HG03439 (cell line): Measurements from ENCODE around the gene BACH2.
A peak's percentile ranks its signal among the peaks of the same experiment; 100 is the strongest.
"Not testable (repeated sequence)": the region's sequence is repeated elsewhere in the genome, so short reads cannot be mapped to it uniquely, and the experiment has no call there.

ENCODE experiments used
- ATAC-seq: cut with Tn5 transposase; IDR thresholded peaks from one replicate; pipeline ENCODE4 v1.9.1; 2021; ENCODE audit warnings: mild to moderate bottlenecking, moderate library complexity; ENCODE audit not compliant: unreplicated experiment

The BACH2 gene

DNA sequence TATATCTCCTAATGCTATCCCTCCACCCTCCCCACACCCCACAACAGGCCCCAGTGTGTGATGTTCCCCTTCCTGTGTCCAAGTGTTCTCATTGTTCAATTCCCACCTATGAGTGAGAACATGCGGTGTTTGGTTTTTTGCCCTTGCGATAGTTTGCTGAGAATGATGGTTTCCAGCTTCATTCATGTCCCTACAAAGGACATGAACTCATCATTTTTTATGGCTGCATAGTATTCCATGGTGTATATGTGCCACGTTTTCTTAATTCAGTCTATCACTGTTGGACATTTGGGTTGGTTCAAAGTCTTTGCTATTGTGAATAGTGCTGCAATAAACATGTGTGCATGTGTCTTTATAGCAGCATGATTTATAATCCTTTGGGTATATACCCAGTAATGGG lies 163.0 kb downstream of the BACH2 start:
- not testable (repeated sequence) for ATAC-seq

DNA sequence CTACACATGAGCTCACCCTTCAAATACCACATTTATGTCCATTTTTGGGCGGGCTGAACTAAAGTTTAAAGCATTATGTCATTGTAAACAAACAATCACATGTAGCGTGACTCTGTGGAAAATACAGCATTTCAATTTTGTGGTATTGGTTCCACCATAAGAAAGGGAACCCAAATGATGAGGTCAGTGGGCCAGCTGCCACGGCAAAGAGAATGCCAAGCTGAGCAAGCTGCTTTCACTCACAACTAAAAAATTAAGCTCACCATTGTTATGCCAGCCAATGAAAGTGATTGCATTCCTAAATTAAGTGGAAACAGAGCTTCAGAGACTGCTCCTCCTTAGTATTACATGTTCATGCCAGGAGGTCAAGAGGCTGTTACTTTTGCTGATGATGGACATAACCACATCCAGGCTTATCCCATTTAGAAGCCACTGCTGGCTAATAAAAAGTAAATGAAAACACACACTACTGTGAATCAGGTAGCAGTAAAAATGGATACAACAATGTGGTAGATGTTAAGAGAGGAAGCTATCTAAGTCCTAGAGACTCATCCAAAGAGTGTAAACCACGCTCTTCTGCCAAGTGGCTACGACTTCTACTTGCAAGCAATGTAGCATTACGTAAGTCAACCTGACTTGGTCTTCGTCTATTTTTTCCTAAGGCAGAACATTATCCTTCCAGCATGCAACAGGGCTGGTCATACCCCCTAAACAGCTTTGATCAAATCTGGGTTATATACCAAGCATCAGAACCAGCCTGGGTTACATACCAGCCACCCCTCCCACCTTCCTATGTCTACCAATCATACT lies 164.8 kb downstream of the BACH2 start:
- no peak for ATAC-seq

DNA sequence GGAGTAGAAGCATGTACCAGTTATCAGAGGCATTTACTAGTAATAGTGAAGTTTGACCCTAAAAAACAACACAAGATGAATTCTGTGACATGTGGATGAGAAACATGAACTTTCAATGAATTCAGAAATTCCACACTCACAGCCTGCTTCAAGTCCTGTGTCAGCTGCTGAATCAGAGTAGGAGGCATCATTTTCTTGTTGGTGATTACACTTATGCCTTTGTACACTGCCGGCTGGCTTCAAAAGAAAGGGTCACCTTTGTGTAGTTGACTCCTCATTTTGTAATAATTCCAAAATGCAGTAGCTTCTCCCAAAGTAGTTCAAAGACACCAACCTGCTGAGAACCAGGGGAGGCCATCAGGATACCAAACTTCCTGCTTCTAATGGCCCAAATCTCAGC lies 165.5 kb downstream of the BACH2 start:
- ATAC-seq = no peak

DNA sequence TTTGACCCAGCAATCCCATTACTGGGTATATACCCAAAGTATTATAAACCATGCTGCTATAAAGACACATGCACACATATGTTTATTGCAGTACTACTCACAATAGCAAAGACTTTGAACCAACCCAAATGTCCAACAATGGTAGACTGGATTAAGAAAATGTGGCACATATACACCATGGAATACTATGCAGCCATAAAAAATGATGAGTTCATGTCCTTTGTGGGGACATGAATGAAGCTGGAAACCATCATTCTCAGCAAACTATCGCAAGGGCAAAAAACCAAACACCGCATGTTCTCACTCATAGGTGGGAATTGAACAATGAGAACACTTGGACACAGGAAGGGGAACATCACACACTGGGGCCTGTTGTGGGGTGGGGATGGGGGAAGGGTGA lies 168.0 kb downstream of the BACH2 start:
- ATAC-seq = not testable (repeated sequence)

DNA sequence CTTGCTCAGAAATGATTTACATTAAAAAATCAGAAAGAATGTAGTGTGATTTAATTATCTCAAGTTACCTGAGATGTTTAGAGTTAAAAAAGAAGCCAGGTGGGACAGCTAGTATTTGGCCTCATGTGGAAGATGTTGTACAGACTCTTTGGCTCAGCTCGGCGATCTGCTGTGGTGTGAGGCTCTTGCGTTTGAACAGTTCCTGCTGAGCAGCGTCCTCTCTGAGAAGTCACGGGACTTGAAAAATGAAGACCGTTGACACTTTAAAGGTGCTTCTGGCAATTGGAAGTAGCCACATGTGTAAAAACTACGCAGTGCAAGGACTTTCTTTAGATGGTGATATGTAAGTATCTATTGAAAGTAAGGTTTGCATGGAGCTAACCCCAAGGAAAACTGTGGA lies 169.0 kb downstream of the BACH2 start:
- no peak for ATAC-seq

DNA sequence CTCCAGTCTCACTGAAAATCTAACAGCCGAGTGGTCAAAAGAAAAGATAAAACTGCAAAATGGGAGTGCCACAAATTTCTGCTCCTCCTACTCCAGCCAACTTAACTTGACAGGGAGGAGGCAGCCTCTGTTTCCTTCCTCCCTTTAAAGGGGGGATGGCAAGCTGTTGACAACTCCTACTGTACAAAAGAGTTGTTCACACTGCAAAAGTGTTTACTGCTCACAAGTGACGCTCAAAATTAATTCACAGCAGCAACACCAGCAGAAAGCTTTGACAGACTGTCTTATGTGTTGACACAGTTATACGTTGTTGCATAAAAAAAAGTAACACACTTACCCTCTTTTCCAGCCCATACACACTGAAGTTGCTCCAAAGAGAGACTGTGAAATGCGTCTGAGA lies 169.8 kb downstream of the BACH2 start:
- no peak for ATAC-seq

DNA sequence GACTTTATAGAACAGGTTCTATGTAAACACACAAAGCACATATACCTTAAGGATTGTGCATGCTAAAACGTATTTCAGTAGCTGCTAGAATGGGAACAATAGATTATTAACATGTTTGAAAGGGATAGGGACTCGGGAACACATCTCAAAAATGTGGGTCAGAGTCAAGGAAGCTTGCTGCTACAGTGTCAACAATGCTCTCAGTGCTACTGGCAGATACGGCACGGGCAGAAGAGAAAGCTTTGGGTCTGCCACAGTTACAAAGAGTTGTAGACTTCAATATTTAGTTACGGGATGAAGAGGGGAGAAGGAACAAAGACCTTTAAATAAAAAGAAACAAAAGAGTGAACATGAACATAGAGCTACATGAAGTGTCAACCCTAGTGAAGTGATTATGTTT lies 170.5 kb downstream of the BACH2 start:
- ATAC-seq = no peak

DNA sequence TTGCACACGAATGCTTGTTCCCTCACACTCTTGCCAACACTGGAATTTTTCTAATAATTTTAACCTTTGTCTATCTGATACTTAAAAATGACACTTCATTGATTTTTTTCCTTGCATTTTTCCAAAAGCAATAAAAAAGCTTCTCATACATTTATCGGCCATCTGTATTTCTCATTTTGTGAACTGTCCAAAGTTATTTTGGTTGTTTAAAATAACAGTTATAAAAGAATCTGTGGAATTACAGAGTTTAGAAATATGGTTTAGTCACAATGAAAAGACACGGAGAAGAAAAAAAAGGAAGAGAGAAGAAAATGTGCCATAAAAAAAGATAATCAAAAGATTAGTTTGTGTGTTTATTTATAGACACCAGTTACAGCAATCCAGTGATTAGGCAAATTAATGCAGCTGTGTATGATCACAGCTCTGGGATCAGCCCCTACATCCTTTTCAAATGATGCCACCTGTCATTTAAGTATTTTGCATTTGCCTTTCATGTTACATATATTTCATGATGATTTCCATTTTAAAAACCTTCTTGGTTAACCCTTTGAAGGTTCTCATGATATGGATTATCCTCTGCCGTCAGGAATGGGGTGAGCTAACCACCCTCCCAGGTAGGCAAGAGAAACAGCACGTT lies 171.7 kb downstream of the BACH2 start:
- no peak for ATAC-seq

DNA sequence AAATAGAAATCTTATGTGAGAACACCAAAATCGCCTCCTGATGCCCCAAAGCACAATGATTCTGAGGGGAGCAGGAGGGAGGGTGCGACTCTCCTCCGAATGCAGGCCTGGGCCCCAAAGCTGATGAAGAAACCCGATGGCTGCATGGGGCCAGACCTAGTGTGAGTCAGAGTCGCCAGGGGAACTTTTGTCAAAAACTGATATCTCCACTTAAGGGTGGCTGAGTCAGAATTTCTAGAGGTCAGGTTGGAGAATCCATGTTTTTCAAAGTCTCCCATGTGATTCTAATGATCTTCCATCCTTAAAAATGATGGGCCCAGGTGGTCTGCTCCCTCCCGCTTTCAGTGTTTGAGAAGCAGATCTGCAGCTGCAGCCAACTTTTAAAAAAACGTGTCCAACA lies 172.8 kb downstream of the BACH2 start:
- ATAC-seq = no peak

DNA sequence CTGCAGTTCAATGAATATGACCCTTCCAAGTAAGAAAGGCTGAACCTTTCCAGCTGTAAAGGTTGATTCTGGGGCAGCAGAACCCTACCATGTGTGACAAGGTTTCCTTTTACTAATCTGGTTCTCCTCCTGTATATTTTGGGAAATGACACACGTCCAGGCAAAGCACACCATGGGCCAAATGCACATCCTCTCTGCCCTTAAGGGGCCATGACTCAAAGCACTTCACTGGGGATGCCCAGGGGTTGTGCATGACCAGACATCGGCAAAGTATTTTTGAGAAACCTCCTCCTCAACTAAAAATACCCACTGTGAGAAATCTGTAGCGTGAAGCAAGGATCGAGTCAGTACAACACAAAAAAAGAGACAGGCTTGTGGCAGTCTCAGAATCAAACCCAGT lies 174.7 kb downstream of the BACH2 start:
- ATAC-seq = no peak

DNA sequence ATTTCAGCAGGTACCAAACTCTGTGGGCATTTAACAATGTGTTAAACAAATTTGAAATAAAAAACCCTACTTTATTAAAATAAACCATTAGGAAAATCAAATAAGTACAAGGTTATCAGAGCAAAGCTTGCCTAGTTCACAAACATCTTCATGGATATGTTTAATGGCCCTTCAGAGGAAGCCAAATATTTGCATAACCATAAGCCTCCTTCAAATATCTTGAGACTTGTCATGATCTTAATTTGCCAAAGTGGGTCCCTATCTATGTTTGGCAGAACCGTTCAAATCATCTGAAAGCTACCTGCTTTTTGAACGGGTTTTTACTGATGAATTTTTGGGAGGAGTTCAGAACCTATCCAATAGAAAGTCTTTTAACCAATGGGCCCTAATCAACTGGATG lies 176.3 kb downstream of the BACH2 start:
- no peak for ATAC-seq

DNA sequence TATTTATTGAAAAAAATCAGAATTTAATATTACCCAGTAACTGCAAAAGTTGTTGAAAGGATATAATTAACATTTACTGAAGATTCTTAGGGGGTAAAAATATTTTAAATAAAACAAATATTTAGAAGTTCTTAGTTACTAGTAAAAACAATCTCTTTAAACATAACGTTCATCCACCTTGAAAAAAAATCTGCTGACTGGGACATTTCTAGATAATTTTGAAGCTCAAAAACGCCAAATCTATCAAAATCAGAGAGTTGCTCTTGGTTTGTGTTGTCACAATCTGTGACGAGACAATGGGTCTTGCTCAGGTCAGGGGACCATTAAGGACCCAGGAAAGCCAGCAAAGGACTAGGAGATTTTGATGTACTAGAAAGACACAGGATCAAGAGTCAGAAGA lies 177.0 kb downstream of the BACH2 start:
- ATAC-seq = no peak

DNA sequence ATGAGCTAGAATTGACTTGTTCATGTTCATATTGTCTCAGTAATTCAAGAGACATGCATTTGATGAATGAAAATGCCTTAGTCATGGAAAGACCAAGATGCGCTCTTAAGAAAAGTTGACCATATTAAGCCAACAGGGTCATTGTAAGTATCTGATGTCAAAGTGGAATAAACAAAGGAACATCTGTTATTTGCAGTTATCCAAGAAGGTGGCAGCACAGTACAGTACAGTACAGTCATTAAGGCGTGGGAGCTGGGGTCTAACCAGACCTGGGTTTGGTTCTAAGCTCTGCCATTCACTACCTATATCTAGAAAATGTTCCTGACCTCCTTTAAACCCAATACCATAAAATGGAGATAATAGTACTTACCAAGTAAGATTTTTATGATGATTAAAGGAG lies 178.1 kb downstream of the BACH2 start:
- no peak for ATAC-seq

DNA sequence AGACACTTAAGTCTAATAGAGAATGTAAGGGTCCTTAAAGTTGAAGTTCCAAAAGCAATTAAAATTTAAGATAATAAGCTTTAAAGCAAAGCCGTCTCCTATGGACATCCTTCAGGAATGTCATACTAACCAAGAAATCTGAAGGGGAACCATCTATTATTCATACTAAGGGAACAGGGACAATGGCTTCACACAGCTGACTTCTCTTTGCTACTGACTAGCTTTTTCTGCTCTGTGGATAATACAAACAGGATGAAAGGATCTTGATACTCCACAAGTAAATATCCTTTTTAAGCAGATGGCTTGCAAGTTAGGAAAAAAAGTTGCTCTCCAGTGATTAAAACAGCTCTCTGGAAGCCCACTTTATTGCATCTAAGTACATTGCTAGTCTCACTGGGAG lies 178.6 kb downstream of the BACH2 start:
- no peak for ATAC-seq

DNA sequence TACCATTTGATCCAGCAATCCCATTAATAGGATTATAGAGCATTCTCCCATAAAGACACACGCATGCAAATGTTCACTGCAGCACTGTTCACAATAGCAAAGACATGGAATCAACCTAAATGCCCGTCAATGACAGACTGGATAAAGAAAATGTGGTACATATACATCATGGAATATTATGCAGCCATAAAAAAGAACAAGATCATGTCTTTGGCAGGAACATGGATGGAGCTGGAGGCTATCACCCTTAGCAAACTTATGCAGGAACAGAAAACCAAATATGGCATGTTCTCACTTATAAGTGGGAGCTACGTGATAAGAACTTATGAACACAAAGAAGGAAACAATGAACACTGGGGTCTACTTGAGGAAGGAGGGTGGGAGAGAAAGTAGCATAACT lies 180.5 kb downstream of the BACH2 start:
- ATAC-seq = not testable (repeated sequence)

DNA sequence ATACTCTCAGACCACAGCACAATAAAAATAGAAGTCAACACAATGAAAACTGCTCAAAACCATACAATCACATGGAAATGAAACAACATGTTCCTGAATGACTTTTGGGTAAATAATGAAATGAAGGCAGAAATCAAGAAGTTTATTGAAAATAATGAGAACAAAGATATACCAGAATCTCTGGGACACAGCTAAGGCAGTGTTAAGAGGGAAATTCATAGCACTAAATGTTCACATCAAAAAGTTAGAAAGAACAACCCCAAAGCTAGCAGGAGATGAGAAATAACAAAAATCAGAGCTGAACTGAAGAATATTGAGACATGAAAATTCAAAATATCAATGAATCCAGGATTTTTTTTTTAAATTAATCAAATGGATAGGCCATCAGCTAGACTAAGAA lies 183.3 kb downstream of the BACH2 start:
- ATAC-seq = no peak

DNA sequence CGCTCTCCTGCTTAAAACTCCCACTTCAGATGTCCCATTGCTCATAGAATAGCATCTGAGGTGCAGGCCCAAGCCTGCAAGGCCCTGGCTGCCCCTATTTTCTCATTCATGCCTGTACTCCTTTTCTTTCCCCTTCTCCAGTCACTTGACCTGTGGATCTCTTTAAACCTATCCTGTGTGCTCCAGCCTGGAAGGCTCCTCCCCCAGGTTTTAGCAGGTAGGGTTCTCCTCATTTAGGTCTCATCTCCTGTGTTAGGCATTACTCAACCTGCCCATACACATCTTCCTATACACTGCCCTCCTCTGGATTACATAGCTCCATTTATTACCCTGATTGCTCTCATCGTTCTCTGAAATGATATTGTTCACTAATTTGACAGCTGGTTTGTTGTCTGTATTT lies 185.3 kb downstream of the BACH2 start:
- no peak for ATAC-seq

DNA sequence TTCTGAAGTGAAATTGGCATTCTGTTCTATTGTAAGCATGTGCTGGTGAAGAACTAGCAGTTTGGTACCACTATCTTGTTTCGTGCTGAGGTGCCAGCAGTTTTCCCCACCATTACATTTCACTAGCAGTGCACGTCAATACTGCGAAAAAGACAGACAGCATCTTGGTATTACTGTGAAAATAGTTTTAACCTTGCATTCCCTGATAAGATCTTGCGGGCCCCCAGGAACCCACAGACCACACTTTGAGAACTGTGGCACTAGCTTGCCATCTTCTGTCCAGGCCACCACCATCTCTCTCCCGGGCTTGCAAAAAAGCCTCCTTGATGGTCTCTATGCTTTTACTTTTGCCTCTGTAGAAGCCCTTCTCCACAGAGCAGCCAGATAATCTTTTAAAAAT lies 185.7 kb downstream of the BACH2 start:
- ATAC-seq = no peak

DNA sequence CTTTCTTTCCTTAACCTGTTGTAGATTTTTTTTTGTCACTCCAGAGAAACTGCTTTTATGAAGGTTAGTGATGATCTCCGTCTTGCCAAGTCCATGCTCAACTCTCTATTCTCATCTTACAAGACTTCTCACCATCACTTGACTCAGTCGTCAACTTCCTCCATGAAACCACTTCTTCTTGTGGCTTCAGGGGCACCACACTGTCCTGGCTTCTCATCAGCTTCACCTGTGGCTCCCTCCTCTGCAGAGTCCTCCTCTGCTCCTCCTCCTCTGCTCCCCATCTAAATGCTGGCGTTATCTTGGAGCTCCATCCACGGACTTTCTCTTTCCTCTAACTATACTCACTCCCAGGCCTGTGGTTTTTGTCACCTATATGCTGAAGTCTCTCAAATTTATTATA lies 187.5 kb downstream of the BACH2 start:
- no peak for ATAC-seq

DNA sequence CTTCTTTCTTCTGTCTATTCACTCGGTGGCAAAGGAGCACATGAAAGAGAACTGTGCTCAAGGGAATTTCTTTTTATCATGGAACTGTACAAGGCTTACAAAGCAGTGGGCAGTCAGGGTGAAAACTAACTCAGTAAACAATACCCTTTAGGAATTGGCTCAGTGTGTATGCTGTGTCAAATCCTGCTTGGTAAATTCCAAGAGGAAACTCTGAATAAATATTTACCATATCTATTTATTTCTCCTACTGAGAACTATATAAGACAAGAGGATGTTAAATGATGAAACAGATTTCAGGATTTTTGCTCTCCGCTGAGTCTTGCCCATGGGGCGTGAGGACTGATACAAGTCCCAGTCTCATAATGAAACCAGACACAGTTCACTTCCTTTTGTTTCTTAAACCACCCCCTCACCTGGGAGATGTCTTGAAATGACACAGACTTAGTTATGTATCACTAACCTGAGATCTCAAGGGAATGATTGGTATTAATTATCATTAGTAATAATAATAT lies 188.8 kb downstream of the BACH2 start:
- peak; percentile 89 for ATAC-seq

DNA sequence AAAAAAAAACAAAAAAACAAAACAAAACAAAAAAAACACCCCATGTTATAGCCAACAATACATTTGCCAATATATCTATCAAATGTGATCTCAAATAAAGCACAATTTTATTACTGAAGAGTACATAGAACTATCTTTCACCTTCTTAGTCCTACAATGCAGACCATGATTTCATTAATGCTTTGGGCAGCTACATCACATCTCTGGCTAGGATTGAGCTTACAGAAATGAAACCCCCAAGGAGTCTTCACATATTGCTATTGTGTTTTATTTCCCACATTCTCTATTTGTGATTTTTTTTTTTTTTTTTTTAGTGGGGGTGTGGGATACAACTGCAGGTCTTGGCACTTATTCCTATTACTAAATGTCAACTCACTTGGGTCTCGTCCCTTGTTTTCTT lies 189.3 kb downstream of the BACH2 start:
- ATAC-seq = no peak

DNA sequence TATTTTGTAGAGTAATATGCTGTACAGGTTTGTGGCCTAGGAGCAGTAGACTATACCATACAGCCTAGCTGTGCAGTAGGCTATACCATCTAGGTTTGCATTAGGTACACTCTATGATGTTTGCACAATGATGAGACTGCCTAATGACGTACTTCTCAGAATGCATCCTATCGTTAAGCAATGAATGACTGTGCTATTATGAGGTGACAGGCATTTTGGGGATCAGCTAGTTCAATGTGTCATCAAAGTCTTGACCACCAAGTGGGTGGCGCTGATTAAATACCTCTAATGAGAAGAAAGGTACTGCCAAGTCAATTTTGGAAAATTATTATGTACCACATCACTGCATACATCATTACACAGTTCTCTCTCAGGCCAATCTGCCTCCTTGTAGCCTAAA lies 190.2 kb downstream of the BACH2 start:
- no peak for ATAC-seq
